Retinal pigment epithelial cell (primary cell): ENCODE data around the gene EVI2B.
"Not testable (repeated sequence)": the region's sequence is repeated elsewhere in the genome, so short reads cannot be mapped to it uniquely, and the experiment has no call there.

Experiments
- DNase-seq: peaks from one replicate; pipeline ENCODE4 v3.0.0-alpha.2; 2010; ENCODE audit warnings: low read depth
- H3K4me3 ChIP-seq: 2 replicates; pipeline ENCODE4 v1.5.1; 2011; ENCODE audit warnings: mild to moderate bottlenecking, low read length, control low read depth, moderate library complexity
- TF ChIP-seq, protein P1 (sequence below): conservative IDR thresholded peaks from 2 replicates; pipeline ENCODE4 v1.5.1; 2011; ENCODE audit warnings: low read depth, low read length, control low read depth, inconsistent platforms

EVI2B gene, protein sequence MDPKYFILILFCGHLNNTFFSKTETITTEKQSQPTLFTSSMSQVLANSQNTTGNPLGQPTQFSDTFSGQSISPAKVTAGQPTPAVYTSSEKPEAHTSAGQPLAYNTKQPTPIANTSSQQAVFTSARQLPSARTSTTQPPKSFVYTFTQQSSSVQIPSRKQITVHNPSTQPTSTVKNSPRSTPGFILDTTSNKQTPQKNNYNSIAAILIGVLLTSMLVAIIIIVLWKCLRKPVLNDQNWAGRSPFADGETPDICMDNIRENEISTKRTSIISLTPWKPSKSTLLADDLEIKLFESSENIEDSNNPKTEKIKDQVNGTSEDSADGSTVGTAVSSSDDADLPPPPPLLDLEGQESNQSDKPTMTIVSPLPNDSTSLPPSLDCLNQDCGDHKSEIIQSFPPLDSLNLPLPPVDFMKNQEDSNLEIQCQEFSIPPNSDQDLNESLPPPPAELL

DNA sequence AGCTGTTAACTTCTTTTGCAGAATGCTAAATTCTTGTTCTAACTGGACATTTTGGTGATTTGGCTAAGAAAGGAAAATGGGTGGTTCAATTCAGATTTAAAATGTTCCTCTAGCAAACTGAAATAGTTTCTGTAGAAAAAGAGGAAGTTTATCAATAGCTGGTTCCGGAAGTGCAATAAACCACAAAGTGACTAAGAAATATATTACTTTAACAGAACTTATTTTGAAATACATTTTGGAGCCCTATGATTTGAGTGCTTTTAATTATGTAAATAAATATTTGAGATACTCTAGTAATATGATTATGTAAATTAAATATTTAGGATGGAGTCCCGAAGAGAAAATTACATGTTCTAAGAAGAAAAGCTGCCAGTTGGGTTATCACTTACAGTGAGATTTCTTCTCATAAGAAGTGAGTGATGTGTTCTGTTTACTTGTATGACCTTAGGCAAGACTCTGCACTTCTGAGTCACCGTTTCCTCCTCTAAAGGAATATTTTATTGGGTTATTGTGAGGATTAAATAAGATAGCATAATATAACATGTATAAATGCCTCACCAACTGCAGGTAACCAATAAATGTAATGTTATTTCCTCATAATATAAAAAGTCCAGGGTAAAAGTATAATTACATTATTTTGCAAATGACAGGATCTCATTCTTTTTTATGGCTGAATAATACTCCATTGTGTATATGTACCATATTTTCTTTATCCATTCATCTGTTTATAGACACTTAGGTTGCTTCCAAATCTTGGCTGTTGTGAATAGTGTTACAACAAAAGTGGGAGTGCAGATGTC is at the start of gene EVI2B:
EVI2B (minus strand) TSS at position 73 of the 800 bp plus-strand sequence. CDS start 8,445 bp downstream, outside the sequence.
- no peak for DNase-seq
- H3K4me3 ChIP-seq: no peak within 1 kb of the TSS
- TF ChIP-seq, protein P1, sequence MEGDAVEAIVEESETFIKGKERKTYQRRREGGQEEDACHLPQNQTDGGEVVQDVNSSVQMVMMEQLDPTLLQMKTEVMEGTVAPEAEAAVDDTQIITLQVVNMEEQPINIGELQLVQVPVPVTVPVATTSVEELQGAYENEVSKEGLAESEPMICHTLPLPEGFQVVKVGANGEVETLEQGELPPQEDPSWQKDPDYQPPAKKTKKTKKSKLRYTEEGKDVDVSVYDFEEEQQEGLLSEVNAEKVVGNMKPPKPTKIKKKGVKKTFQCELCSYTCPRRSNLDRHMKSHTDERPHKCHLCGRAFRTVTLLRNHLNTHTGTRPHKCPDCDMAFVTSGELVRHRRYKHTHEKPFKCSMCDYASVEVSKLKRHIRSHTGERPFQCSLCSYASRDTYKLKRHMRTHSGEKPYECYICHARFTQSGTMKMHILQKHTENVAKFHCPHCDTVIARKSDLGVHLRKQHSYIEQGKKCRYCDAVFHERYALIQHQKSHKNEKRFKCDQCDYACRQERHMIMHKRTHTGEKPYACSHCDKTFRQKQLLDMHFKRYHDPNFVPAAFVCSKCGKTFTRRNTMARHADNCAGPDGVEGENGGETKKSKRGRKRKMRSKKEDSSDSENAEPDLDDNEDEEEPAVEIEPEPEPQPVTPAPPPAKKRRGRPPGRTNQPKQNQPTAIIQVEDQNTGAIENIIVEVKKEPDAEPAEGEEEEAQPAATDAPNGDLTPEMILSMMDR: no peak

DNA sequence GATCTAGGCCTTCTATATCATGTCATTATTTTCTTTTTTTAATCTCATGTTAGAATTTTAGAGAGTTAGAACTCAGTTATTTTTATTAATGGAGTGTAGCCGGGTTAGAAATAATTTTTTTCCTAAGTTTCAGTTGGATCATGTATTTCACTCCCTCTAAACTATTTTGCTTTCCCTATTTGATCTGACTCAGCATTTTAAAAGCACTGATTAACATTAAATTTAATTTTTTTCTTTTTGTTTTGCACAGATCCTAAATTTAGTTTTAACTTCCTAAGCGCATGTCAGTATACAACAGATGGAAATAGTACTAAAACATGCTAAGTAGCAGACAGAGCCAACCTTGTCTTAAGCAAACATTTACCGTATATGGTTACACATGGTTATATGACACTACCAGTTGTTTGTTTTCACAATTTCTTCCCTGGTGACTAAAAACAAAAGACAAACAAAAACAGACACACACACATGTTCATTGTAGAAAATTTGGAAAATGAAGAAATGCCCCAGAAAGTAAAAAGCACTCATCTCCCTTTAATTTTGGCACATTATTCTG is 44.1 kb upstream of the EVI2B start:
- TF ChIP-seq, protein P1: no peak
- no peak overlapping the region for H3K4me3 ChIP-seq
- DNase-seq: no peak

DNA sequence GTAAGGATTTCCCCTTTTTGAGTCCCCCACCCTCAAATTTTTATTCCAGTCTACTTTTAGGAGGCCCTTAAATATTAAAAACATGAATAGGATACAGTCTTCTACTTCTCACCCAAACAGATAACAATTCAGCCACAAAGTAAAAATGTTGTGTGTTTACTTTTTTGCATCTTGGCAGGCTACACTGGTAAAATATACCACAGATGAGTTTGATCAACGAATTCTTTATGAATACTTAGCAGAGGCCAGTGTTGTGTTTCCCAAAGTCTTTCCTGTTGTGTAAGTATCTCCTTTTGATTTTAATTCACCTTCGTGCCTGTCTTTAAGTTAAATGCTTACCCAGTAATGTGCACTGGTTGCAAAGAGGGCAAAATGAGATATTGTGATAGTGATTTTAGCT is 43.2 kb upstream of the EVI2B start:
- TF ChIP-seq, protein P1: no peak
- no peak for DNase-seq
- no peak overlapping the region for H3K4me3 ChIP-seq

DNA sequence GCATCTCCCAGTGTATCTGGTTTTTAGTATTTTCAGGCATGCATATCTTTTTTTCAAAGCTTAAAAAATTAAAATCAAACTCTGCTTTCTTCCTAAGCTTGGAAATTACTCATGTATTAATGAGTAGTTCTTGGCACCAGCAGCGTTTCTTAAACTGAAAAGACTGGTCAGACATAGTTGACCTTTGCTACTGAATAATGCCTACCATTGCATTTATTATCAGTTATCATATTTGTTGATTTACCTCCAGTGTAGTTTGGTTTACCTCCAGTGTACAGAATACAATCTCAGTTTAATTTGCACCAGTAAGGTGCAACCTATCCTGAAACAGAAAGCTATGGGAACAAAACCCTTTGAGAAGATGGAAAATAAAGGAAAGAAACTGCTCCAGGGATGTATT is 42.1 kb upstream of the EVI2B start:
- TF ChIP-seq, protein P1: no peak
- no peak for DNase-seq
- H3K4me3 ChIP-seq: no peak overlapping the region

DNA sequence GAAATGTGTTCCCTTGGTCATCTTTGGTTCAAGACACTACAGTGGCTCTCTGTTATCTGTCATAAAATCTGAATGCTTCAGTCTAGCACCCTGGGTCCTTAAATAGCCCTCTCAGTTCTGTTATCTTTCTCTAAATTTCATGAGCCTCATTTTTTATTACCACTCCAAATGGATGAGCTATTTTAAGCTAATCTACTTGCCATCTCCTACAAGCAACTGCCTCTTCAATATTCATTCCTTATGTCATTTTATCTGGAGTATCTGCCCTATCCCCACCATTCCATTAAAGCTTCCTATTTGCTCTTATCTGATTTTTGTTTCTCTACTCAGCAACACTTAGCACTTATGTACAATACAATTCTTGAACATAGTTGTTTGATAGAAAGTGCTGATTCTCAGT is 35.6 kb upstream of the EVI2B start:
- TF ChIP-seq, protein P1: no peak
- no peak for DNase-seq
- H3K4me3 ChIP-seq: no peak overlapping the region

DNA sequence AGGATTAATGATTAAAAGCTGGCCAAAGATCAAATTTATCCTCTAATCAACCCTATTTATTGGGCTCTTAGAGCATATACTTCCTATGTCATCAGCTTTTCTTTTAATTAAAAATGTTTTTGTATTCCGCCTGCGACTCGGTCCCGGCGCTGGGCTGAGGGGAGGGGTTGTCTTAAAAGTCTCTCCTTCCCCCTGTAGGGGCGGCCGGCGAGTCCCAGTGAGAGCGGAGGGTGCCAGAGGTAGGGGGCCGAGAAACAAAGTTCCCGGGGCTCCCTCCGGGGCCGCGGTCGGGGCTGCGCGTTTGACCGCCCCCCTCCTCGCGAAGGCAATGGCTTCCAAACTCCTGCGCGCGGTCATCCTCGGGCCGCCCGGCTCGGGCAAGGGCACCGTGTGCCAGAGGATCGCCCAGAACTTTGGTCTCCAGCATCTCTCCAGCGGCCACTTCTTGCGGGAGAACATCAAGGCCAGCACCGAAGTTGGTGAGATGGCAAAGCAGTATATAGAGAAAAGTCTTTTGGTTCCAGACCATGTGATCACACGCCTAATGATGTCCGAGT is 31.4 kb upstream of the EVI2B start:
- DNase-seq, H3K4me3 ChIP-seq: not testable (repeated sequence)
